GM21528 (cell line): Measurements from ENCODE around the gene CCDC88B.

Source experiments
- ATAC-seq: cut with Tn5 transposase; IDR thresholded peaks from one replicate; pipeline ENCODE4 v1.9.1; 2021; ENCODE audit warnings: mild to moderate bottlenecking, moderate library complexity; ENCODE audit not compliant: unreplicated experiment, low FRiP score

CCDC88B gene

DNA sequence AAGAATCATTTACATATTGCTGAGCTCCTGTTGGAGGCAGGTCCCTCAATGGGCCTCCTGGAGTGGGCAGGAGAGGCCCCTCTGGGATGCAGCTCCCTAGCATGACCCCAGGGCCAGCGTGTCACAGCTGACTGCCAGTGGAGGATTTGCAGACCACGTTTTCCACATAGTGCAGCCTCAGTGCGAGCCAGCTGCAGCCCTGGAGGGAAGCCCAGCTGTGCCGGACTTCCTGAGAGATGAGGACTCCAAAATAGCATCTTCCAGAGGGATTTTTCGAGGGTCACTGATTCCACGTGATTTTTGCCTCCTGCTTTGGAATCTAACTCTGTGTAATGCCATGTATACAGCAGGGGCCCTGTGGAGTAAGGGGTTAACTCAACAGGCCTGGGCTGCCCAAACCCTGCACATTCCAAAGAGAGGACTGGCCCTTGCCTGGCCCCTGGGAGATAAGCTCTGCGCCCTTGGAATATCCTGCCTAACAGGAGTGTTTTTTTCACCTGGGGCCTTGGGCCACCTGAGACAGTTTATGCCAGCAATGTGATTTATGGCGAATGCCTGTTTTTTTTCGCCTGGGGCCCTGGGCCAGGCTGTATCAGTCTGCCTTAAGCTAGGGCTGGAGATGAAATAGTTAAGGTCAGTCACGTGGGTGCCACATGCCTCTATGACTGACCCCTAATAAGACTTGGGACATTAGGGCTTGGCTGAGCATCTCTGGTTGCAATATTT, 66.4 kb downstream of the CCDC88B start:
- ATAC-seq = no peak
